NCI-H128 (cell line): ENCODE measurements around the gene ZCCHC24.

Source experiments
- DNase-seq: peaks from one replicate; lab custom pipeline; 2025; ENCODE audit not compliant: unreplicated experiment; lab: John Stamatoyannopoulos, UW

The ZCCHC24 gene

DNA sequence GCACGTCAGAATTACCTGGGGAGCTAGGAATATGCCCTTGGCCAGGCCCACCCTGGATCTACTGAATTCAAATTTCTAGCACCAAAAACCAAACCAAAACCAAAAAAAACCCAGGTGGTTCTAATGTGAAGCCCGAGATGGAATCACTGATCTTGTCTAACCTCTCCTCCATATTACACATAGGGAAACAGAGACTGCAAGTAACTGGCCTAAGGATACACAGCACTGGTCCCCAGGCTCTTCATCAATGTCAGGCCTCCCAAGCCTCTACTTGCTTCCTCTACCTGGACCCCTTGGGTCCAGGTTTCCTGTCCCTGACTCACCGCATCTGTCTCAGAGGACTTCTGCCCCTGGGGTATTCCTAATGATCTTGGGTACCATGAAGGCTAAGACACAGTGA, 30.7 kb downstream of the ZCCHC24 start:
- DNase-seq: no peak

DNA sequence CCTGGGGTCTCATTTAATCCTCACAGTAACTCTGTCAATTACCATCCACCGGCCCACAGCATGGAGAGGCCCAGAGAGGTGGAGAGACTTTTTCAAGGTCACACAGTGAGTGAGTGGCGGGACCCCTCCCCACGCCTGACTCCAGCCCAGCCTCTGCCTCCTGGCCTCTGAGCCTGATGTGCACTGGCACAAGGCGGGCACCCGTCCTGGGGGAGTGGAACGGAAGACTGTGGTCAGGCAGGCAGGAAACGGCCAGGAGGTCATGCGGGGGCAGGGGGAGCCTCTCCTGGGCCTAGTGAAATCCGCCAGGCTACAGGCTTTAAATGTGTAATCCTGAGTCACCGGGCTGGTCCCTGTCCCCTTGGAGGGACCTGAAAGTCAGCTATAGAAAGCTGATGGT, 32.2 kb downstream of the ZCCHC24 start:
- DNase-seq: no peak

DNA sequence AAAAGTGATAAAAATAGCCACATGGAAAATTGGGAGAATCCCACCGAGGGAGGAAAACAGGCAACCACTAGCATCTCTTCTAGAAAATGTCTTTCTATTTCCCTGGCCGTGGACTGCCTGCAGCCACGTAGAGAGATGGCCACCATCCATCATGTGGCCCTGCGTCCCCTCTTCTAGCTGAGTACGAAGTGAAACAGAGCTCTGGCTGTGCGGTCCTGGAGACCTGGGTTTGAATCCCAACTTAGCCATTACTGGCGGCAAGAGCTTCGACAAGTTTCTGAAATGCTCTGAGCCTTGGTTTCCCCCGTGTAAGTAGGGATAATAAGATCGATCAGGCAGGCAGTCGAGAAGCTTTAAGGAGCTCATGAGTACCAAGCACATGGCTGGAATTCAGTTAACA, 32.9 kb downstream of the ZCCHC24 start:
- DNase-seq: no peak

DNA sequence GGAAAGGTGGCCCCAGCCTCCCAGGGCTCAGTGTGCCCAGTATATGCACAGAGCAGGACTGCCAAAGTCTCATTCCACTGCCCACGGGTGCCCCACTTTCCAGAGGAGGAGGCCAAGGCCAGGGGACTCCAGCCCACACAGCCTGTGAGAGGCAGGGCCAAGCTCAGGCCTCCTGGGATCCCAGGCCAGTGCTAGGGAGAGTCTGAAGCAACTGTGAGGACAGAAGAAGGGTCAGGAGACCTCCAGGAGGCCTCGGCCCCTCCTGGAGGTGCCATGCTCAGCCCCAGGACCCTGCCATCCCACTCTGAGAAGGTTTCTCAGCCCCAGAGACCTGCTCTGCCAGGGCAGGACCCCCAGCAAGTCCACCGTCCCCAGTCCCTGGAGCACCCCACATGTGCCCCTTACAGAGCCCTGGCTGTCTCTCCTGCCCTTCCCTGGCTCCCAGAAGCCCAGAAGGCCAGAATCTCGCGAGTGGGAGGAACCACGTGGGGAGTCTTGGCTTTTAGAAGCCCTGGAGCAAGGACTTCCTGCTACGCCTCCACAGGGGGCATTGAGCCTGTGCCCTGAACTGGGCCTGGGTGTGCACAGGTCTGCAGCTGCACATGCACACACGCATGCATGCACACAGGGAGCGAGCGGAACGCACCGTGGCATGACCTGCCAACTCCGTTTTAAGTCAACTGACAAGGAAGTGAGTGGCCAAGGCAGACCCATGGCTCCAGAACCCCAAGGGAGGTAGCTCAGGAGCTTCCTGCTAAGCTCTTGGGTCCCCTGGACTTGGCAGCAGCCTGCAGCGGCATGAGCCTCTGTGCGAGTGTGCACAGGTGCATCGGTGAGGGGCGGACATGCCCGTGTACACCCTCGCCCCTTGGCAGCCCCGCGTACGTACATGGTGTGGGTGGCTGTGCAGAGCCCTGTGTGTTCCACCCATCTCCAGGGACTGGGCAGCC, 33.6 kb downstream of the ZCCHC24 start:
- no peak for DNase-seq

DNA sequence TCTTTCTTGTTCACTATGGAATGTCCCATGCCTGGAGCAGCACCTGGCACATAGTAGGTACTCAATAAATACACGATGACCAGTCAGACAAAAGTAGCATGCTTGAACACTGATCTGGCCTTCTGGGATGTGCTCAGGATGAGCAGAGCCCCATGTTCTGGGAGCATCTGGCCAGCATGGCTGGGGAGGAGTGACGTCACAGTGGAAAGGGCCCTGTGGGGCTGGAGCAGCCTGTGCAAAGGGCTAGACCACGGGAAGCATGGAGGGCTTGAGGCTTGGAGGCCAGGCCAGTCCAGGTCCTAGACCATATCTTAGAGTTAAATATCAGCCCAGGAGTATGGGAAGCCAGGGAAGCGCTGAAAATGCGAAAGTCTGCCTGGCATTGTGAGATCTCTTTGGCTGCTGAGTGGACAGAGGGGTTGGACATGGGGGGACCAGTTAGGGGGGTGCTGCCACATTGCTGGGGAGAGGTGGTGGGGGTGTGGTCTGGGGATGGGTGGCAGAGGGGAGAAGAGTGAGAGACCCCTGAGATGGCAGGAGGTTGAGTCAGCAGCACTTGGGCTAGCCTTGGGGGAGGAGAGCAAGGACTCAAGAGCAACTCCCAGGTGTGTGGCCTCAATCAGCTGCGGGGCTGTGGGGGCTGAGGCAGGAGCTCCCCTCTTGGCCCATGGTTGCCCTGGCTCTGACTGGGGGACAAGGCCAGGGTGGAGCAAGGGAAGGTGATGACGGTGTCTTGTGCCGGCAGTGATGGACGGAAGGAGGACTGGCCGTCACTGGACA, 34.9 kb downstream of the ZCCHC24 start:
- DNase-seq: no peak

DNA sequence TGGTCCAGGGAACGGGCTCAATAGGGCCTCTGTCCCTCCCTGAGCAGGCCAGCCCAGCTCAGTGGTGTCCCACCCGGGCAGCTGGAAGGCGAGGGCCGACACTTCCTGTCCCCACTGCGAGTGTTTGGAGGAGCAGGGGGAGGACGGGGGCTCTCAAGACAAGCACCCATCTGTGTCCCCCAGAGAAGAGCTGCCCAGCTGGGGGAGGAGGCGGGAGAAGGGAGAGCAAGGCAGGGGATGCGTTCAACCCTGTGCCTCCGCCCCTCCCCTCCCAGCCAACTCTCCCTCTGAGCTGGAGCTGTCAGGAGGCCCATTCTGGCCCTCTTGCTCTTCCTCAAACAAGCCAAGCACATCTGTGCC, 35.7 kb downstream of the ZCCHC24 start:
- DNase-seq: no peak

DNA sequence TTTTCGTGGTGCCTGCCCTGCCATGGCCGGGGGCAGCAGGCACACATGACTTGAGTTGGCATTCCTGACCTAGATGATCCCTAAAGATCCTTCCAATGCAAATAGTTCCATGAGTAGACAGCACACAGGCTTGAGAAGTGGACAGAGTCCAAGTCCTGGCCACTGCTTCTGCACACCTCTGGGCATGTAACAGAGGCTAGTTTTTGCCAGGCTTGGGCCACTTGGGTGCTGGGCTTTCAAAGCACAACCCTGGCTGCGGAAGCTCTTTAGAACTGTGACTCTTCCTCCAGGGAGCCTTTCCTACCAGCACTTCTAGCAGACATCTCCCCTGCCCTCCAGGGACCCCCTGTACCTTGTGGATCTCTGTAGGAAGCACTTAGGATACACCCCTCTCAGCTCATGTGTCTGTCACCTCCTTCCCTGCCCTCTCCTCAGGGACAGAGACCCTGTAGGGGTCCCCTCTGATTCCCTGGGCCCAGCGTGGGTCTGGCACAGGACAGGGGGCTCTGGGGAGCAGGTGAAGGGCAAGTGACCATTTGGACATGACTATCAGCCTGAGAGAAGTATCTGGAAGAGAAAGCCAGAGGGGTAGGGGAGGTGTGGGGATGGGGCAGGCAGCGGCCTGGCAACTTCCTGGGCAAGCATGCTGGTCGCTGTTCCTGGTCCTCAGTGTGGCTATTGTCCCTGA, 36.2 kb downstream of the ZCCHC24 start:
- no peak for DNase-seq

DNA sequence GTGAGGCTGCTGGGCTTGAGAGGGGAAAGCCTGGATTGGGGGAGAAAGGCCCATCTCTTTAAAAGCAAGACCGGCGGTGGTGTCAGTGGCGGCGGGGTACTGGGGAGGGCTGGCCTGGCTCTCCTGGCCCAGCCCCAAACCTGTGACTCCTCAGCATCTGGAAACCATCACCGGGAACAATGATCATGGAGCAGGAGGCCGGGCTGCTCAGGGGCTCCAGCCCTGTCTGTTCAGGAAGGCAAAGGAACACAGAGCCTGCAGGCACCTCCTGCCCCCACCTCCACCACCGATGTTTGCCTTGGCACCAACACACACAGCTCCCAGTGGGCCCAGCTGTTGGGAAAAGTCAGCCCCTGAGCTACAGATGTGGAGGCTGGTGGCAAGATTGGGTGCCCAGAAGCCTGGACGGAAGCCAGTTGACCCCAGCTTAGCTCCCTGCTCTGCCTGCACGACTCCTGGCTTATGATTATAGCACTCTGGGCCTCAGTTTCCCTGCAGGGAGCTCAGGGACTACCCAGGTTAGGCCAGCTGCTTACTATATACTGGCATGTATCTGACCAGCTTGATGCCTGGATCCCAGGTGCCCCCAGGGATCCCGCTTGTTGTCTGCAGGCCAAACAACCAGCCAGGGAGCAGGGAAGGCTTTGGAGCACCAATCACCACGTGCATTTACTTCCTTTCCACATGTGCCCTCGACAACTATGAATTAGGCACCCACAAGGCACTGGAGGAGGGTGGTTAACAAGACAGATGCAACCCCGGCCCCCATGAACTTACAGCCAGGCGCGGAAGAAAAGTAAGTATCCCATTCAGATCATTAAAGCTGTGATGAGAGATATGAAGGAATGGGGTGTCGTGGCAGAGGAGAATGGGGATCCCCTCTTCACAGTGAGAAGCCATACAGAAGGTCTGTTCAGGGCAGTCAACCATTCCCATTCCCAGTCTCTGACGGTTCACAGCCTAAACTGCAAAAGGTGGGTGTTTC, 37.3 kb downstream of the ZCCHC24 start:
- DNase-seq: no peak

DNA sequence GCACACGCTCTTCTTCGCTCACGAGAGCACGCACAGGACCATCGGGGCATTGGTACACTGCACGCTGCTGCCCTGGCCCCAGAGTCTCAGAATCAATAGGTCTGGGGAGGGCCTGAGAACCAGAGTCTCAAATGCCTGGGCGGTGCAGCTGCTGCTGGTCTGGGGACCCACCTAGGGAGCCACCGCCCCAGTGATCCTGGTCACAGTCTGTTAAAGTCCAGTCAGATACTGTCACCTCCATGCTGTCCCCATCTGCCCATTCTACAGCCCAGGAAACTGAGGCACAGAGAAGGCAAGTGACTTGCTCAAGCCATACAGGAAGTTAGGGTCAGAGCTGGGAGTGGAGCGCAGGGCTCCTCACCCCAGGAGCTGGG, 38.0 kb downstream of the ZCCHC24 start:
- DNase-seq: no peak

DNA sequence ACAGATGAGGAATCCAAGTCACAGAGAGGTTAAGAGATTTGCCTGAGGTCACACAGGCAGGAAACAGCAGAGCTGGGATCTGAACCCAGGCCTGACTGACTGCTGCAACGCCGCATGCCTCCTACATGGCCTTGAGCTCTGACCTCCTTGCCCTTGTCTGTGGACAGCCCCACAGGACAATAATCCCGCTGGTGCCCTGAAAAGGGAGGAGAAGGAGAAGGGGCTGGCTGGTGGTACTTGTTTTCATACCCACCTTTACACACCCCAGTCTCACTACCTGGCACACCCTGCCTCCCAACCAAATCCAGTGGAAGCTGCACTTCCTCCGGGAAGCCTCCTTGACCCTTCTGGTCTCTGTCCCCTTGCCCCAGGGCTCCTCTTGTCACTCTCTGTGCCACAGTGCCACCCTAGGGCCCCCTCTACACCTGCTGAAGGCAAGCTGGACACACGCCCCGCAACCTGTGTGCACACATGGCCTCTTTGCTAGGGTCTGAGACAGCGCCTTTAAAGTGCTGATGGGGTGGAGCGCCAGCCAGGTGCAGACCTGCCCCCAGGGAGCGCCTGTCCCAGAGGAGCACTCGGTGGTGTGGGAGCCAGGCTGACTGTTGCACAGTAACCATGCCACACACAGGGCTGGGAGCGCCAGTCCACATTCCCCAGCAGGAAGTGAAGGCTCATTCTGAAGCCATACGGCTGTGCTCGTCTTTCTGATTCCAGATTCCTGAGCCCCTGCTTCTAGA, 38.6 kb downstream of the ZCCHC24 start:
- DNase-seq: no peak

DNA sequence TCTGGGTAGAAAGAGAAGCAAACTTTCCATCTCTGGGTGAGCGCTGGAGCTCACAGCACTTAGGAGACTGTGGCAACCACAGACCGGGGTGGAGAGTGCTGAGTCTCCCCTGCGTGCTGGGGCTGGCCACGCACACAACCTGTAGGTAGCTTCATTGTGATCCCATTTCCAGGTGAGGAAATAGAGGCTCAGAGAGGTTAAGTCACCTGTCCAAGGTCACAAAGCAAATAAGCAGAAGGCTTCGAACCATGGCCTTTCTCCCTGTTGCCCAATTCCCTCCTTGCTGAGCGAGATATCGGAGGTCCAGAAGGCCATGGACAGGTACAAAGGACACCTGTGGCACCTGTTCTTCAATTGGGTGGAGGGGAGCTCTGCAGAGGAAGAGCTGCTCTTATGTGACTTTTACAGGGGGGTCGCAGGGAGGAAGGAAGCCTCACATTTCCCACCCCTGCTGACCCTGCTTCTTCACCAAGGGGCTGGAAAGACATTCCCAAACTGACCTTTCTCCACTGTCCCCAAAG, 39.4 kb downstream of the ZCCHC24 start:
- DNase-seq: no peak

DNA sequence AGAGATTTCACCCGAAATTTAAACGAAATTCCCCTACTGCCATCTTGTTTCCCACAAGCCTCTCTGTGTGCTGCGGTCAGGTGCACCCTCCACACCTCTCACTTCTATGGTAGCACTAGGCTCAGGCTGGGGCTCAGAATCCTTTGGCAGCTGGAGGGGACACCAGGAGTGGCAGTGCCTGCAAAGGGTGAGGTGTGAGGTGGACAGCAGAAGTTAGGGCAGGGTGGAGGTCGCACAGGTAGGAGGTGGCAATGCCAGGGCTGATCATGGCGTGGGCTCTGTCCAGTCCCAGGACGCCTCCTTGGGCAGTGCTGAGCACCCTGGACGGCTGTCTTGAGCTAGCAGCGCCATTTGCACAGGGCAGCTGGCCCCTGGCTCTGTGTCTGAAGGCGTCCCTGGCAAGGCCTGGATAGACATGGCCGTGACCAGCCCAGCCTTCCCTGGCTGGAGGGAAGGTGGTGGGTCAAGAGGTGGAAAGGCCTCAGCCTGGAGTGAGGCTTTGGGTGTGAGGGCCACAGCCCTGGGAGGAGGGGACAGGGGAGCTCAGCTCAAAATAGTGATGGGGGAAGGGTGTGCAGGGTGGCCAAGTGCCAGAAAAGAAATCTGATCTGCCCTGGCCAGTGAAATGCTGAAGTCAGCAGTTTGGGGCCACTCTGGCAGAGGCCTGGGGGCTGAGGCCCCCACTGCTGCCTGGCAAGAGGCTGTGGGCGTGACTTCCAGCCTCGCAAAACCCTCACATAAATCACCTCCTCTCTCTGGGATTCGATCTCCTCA, 40.0 kb downstream of the ZCCHC24 start:
- DNase-seq: no peak

DNA sequence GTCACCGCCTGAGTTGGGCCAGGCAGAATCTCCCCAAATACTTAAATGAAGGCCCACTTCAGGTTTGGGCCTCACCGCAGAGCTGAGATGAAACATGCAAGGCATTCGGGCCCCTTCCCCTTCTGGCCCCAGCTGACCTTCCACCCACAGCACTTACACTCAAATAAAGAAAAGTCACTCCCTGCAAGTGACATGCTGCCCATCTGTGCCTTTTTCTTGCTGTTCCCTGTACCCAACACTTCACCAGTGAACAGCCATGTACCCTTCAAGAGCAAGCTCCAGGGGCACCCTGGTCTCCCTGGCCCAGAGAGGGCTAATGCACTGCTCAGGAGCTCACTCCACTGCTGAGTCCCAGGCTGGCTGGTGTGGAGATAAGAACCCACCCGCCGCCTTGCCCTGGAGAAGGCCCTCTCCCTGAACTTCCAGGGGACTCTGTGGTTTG, 40.7 kb downstream of the ZCCHC24 start:
- no peak for DNase-seq

DNA sequence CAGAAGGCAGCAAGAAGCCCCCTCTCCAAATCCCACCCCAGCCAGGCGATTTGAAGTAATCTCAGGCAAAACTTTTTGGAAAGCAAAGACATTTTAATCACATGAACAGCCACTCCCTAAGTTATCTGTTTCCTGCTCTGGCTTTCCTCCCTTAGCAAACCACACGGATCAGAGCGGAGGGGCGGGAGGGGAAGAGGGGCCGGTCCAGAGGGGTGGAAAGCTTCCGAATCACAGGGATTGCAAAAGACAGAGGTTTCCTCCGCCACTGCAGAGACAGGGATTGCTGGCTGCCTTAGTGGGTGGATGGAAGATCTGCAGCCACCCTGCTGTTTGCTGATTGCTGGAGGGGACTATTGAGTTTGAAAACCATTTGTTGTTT, 41.2 kb downstream of the ZCCHC24 start:
- DNase-seq: no peak

DNA sequence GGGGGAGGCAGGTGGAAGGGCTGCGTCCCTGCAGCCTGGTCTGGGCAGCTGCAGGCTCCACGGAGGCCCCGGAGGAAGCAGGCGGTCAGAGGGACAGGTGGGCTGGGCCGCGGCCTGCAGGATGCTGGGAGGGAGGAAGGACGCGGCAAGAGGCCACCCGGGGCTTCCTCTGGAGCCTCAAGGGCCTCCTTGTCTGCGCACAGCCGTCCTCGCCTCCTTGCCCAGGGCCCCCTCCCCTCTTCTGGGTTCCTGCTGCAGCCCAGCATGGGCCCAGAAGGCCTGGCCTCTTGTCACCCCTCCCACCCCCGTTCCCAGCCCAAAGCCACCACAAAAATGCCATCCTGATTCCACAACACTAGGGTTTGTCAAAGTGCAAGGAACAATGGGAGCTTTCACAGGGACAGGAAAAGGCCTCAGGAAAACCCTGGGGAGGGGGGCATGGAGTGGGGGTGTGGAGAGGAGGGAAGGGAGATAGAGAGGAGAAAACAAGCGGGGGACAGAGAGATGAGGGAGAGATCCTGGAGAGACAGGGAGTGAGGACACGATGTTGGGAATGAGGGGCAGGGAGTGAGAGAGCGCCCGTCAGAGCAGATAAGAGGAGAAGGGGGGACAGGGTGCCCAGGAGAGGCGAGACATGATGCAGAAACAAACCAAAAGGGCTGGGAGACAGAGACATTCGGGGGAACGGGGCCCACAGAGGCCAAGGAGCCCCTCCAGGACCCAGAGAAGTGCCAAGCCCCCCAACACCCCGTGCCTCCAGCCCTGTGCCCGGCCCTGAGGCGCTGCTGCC, 41.8 kb downstream of the ZCCHC24 start:
- DNase-seq: no peak

DNA sequence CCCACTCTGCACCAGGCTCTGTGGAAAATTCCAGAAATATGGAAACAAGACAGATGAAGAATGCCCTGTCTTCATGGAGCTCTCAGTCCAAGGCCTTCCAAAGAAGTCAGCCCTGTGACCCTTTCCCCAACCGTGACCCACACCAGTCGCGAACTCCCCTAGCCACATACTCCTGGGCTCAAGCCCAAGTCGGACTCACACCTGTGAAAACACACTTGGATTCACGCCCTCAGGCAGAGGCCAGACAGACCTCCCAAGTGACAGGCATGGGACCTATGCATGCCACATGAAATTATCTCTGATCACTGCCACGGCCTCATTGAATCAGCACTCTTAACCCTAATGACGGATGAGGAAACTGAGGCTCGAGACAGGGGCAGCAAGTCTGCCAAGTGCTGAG, 42.5 kb downstream of the ZCCHC24 start:
- DNase-seq: no peak

DNA sequence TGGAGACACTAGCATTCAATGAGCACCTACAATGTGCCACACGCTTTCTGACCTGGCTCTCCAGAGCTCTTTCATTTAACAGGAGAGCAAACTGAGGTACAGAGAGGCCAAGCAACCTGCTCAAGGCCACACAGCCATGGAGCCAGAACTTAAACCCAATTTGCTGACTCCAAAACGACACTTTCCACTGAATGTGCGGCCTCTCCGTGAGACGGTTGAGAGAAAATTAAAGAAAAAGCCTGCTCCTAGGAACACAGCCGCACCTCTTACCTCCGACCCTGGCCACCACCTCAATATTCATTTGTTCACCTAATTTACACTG, 42.8 kb downstream of the ZCCHC24 start:
- DNase-seq: no peak
